CD4-positive, alpha-beta T cell treated with Interleukin-6 at 100 ng/mL for 8 hours (primary cell): ENCODE measurements around the gene CYBB.
A peak's percentile ranks its signal among the peaks of the same experiment; 100 is the strongest.

Experiments used
- DNase-seq: peaks from one replicate; pipeline ENCODE4 v3.0.0-alpha.2; 2020; ENCODE audit warnings: mixed read lengths, low spot score

The CYBB gene

GRCh38 chrX:37786624-37787422 is 7.0 kb downstream of the CYBB start:
- peak; percentile 7 for DNase-seq

- no peak for DNase-seq
Observed at GRCh38 chrX:37787423-37787869, 7.6 kb downstream of the CYBB start.

- no peak for DNase-seq
Observed at GRCh38 chrX:37796310-37796709, 16.5 kb downstream of the CYBB start.

- DNase-seq = no peak
Observed at GRCh38 chrX:37796805-37797204, 16.9 kb downstream of the CYBB start.

GRCh38 chrX:37799936-37800335 is 20.1 kb downstream of the CYBB start:
- no peak for DNase-seq

GRCh38 chrX:37800717-37801116 is 20.9 kb downstream of the CYBB start:
- no peak for DNase-seq

- DNase-seq = no peak
Observed at GRCh38 chrX:37802028-37802427, 22.2 kb downstream of the CYBB start.

- DNase-seq = no peak
Observed at GRCh38 chrX:37803057-37803456, 23.2 kb downstream of the CYBB start.

- DNase-seq = no peak
Observed at GRCh38 chrX:37809970-37810369, 30.1 kb downstream of the CYBB start.

GRCh38 chrX:37812110-37812509 is 32.3 kb downstream of the CYBB start:
- DNase-seq = no peak

GRCh38 chrX:37813570-37813969 is 33.7 kb downstream of the CYBB start:
- DNase-seq = no peak

GRCh38 chrX:37815366-37815765 is 35.5 kb downstream of the CYBB start:
- DNase-seq = no peak

- DNase-seq = no peak
Observed at GRCh38 chrX:37816766-37817165, 36.9 kb downstream of the CYBB start.

- no peak for DNase-seq
Observed at GRCh38 chrX:37817176-37817575, 37.3 kb downstream of the CYBB start.

GRCh38 chrX:37817579-37817978 is 37.7 kb downstream of the CYBB start:
- no peak for DNase-seq

- no peak for DNase-seq
Observed at GRCh38 chrX:37818031-37818430, 38.2 kb downstream of the CYBB start.

GRCh38 chrX:37820646-37821045 is 40.8 kb downstream of the CYBB start:
- no peak for DNase-seq

- DNase-seq = no peak
Observed at GRCh38 chrX:37824491-37825214, 44.8 kb downstream of the CYBB start.

- peak; percentile 47 for DNase-seq
Observed at GRCh38 chrX:37825215-37825842, 45.5 kb downstream of the CYBB start.

- no peak for DNase-seq
Observed at GRCh38 chrX:37829721-37830120, 49.9 kb downstream of the CYBB start.

GRCh38 chrX:37830371-37830770 is 50.5 kb downstream of the CYBB start:
- no peak for DNase-seq

GRCh38 chrX:37834937-37835336 is 55.1 kb downstream of the CYBB start:
- DNase-seq = no peak

- no peak for DNase-seq
Observed at GRCh38 chrX:37840931-37841330, 61.1 kb downstream of the CYBB start.
